Measurements from ENCODE around the gene ADAMTS3. TPM values are rescaled to one million over a fixed set of nuclear protein-coding genes. Genes with fewer than 3 reads are reported as not detected.
A peak's percentile ranks its signal among the peaks of the same experiment; 100 is the strongest.

ADAMTS3 gene
- total and polyA plus RNA-seq, 9 of the 15 experiments (the other 6 are each of a cell fraction or from before 2014, with no cell fraction given): 4.0 to 18.0 (median 12.1) TPM

DNA sequence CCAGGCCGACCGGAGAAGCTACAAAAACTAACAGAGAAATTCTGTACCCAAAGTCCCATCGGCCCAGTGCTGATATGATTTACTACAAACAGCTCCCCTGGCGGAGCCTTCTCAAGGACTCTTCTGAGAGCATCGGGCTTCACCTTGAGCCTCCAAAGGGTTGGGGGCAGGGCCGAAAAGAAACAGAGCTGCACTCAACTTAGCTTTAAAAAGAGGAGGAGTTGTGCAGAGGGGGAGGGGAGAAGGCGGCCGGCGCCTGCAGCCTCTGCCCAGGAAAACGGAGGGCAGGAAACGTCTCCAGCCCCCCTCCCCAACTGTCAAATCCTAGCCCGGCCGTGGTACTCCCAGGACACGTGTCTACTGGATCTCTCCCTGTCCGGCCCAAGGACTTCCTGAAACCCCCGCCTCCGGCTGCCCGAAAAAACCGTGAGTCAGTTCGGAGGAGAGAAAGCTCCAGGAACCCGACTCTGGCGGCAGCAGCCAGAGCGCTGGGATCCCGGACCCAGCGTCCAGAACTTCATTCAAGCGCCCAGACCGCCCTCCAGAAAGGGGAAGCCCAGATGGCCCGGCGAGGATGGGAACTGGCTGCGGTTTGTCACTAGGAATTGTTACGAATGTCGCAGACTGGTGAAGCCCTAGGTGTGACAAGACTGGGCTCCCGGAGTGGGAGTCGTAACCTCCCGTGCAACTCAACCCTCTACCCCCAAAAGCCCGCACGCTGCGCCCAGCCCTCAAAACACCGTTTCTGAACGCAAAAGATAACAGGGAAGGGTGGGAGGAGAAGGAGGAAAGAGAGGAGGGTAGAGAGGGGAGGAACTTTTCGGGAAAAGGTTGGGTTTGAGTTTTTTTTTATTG is 973 bp downstream of the ADAMTS3 start (continued):
- TF ChIP-seq ZEB2 (IDR thresholded peaks at IDR 0.05) (peak; percentile 74; the same call in 1 of the 2 replicates), ZNF586 (CRISPR knock-in tag; conservative IDR thresholded peaks at IDR 0.05) (no peak), MYBL2 (IDR thresholded peaks at IDR 0.05; ENCODE audit: low read depth) (no peak), MYBL2 (CRISPR knock-in tag; IDR thresholded peaks at IDR 0.05; ENCODE audit: borderline replicate concordance) (no peak), ZNF12 (CRISPR knock-in tag; IDR thresholded peaks at IDR 0.05) (peak; percentile 74; the same call in 1 of the 2 replicates), BRCA1 (IDR thresholded peaks at IDR 0.05) (no peak), BRCA1 (CRISPR knock-in tag; IDR thresholded peaks at IDR 0.05) (no peak), SMARCE1 (IDR thresholded peaks at IDR 0.05) (0 out of 2 replicates have a peak, but pooled peaks have one; percentile 60), LEF1 (IDR thresholded peaks at IDR 0.05) (peak; percentile 76), ZNF785 (CRISPR knock-in tag; IDR thresholded peaks at IDR 0.05) (no peak), NFXL1 (CRISPR knock-in tag; IDR thresholded peaks at IDR 0.05) (no peak), SOX6 (IDR thresholded peaks at IDR 0.05) (peak; percentile 60; the same call in 1 of the 2 replicates), PML (IDR thresholded peaks at IDR 0.05; ENCODE audit: low read length) (peak; percentile 49; the same call in 1 of the 2 replicates), MEIS2 (IDR thresholded peaks at IDR 0.05; ENCODE audit: partially characterized antibody) (peak; percentile 97), ZNF175 (CRISPR knock-in tag; IDR thresholded peaks at IDR 0.05; ENCODE audit: low read depth) (peak; percentile 38; the same call in 1 of the 2 replicates), ZKSCAN1 (IDR thresholded peaks at IDR 0.05; ENCODE audit: low read depth, low read length) (0 out of 2 replicates have a peak, but pooled peaks have one; percentile 32)
- TF ChIP-seq, protein P1, sequence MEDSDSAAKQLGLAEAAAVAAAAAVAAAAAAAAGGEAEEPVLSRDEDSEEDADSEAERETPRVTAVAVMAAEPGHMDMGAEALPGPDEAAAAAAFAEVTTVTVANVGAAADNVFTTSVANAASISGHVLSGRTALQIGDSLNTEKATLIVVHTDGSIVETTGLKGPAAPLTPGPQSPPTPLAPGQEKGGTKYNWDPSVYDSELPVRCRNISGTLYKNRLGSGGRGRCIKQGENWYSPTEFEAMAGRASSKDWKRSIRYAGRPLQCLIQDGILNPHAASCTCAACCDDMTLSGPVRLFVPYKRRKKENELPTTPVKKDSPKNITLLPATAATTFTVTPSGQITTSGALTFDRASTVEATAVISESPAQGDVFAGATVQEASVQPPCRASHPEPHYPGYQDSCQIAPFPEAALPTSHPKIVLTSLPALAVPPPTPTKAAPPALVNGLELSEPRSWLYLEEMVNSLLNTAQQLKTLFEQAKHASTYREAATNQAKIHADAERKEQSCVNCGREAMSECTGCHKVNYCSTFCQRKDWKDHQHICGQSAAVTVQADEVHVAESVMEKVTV (CRISPR knock-in tag; IDR thresholded peaks at IDR 0.05): no peak
- TF ChIP-seq, protein P2, sequence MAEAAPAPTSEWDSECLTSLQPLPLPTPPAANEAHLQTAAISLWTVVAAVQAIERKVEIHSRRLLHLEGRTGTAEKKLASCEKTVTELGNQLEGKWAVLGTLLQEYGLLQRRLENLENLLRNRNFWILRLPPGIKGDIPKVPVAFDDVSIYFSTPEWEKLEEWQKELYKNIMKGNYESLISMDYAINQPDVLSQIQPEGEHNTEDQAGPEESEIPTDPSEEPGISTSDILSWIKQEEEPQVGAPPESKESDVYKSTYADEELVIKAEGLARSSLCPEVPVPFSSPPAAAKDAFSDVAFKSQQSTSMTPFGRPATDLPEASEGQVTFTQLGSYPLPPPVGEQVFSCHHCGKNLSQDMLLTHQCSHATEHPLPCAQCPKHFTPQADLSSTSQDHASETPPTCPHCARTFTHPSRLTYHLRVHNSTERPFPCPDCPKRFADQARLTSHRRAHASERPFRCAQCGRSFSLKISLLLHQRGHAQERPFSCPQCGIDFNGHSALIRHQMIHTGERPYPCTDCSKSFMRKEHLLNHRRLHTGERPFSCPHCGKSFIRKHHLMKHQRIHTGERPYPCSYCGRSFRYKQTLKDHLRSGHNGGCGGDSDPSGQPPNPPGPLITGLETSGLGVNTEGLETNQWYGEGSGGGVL (CRISPR knock-in tag; IDR thresholded peaks at IDR 0.05): no peak
- TF ChIP-seq, protein P3, sequence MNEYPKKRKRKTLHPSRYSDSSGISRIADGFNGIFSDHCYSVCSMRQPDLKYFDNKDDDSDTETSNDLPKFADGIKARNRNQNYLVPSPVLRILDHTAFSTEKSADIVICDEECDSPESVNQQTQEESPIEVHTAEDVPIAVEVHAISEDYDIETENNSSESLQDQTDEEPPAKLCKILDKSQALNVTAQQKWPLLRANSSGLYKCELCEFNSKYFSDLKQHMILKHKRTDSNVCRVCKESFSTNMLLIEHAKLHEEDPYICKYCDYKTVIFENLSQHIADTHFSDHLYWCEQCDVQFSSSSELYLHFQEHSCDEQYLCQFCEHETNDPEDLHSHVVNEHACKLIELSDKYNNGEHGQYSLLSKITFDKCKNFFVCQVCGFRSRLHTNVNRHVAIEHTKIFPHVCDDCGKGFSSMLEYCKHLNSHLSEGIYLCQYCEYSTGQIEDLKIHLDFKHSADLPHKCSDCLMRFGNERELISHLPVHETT (CRISPR knock-in tag; conservative IDR thresholded peaks at IDR 0.05 in 1 of 2, IDR thresholded peaks at IDR 0.05 in 1 of 2): peak in 1 of 2 experiments; percentile 13; a peak in 1 of 4 replicates
- TF ChIP-seq, protein P4, sequence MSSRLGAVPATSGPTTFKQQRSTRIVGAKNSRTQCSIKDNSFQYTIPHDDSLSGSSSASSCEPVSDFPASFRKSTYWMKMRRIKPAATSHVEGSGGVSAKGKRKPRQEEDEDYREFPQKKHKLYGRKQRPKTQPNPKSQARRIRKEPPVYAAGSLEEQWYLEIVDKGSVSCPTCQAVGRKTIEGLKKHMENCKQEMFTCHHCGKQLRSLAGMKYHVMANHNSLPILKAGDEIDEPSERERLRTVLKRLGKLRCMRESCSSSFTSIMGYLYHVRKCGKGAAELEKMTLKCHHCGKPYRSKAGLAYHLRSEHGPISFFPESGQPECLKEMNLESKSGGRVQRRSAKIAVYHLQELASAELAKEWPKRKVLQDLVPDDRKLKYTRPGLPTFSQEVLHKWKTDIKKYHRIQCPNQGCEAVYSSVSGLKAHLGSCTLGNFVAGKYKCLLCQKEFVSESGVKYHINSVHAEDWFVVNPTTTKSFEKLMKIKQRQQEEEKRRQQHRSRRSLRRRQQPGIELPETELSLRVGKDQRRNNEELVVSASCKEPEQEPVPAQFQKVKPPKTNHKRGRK (tag; IDR thresholded peaks at IDR 0.05): no peak

Measured in K562 (cell line).